ENCODE measurements around the gene IRF2BP1.

The IRF2BP1 gene

DNA sequence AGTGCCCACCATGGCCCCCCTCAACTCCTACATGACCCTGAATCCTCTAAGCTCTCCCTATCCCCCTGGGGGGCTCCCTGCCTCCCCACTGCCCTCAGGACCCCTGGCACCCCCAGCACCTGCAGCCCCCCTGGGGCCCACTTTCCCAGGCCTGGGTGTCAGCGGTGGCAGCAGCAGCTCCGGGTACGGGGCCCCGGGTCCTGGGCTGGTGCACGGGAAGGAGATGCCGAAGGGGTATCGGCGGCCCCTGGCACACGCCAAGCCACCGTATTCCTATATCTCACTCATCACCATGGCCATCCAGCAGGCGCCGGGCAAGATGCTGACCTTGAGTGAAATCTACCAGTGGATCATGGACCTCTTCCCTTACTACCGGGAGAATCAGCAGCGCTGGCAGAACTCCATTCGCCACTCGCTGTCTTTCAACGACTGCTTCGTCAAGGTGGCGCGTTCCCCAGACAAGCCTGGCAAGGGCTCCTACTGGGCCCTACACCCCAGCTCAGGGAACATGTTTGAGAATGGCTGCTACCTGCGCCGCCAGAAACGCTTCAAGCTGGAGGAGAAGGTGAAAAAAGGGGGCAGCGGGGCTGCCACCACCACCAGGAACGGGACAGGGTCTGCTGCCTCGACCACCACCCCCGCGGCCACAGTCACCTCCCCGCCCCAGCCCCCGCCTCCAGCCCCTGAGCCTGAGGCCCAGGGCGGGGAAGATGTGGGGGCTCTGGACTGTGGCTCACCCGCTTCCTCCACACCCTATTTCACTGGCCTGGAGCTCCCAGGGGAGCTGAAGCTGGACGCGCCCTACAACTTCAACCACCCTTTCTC is 13.6 kb downstream of the IRF2BP1 start:
- TF ChIP-seq FOXP2 (optimal IDR thresholded peaks at IDR 0.05; ENCODE audit: borderline replicate concordance, extremely low read depth, extremely low read length, insufficient read depth), result no peak

DNA sequence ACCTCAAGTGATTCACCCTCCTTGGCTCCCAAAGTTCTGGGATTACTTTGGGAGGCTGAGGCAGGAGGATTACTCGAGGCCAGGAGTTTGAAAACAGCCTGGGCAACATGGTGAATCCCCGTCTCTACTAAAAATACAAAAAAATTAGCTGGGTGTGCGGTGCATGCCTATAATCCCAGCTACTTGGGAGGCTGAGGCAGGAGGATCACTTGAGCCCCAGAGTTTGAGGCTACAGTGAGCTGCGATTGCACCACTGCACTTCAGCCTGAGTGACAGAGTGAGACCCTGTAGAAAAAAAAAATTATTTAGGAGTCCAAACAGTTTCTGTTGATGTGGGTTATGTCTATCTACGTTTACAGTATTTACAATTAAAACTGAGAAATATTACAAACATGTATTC is 15.1 kb downstream of the IRF2BP1 start:
- TF ChIP-seq TAF1 (IDR thresholded peaks at IDR 0.05; ENCODE audit: borderline replicate concordance, insufficient read depth, low read length) (no peak), FOXP2 (optimal IDR thresholded peaks at IDR 0.05; ENCODE audit: borderline replicate concordance, extremely low read depth, extremely low read length, insufficient read depth) (no peak), SIN3A (IDR thresholded peaks at IDR 0.05; ENCODE audit: borderline replicate concordance, insufficient read depth, low read length) (no peak), POLR2AphosphoS5 (IDR thresholded peaks at IDR 0.05; ENCODE audit: low read depth, low read length) (no peak)
- TF ChIP-seq, protein P1, sequence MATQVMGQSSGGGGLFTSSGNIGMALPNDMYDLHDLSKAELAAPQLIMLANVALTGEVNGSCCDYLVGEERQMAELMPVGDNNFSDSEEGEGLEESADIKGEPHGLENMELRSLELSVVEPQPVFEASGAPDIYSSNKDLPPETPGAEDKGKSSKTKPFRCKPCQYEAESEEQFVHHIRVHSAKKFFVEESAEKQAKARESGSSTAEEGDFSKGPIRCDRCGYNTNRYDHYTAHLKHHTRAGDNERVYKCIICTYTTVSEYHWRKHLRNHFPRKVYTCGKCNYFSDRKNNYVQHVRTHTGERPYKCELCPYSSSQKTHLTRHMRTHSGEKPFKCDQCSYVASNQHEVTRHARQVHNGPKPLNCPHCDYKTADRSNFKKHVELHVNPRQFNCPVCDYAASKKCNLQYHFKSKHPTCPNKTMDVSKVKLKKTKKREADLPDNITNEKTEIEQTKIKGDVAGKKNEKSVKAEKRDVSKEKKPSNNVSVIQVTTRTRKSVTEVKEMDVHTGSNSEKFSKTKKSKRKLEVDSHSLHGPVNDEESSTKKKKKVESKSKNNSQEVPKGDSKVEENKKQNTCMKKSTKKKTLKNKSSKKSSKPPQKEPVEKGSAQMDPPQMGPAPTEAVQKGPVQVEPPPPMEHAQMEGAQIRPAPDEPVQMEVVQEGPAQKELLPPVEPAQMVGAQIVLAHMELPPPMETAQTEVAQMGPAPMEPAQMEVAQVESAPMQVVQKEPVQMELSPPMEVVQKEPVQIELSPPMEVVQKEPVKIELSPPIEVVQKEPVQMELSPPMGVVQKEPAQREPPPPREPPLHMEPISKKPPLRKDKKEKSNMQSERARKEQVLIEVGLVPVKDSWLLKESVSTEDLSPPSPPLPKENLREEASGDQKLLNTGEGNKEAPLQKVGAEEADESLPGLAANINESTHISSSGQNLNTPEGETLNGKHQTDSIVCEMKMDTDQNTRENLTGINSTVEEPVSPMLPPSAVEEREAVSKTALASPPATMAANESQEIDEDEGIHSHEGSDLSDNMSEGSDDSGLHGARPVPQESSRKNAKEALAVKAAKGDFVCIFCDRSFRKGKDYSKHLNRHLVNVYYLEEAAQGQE (IDR thresholded peaks at IDR 0.05; ENCODE audit: insufficient read depth in 1 of 2, low read depth in 2 of 2, low read length in 2 of 2), result no peak

DNA sequence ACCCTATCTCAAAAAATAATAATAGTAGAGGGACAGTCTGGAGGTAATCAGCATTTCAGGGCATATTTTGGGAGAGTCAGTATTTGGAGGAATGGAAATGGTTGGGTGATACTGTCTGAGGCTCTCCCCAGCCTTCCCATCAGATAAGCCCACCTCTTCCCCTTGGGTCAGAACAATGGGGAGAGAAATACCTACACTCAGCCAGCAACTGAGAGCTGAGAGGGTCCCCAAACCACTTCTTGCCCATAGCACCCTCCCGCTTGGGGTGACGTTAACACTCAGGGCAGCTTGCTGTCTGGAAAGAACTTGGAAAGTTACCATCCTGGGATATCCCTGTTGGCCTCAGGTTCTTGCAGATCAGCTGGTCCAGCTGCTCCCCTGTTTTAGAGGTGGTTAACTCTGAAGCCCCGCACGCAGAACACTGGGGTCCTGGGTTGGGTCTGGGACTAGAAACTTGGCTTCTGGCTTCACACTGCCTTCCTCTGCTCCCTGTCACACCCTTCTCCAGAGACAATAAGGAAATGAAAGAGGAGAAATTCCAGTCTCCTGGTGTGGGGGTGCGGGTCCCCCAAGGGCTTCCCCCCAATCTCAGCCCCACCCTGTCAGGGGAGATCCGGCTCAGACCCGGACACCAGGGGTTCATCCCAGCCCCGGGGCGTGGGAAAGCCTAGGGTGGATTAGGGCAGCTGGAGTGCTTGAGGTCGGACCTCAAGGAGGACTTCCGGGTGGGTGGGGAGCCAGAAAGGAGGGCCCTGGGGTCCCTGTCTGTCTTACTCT is 19.4 kb downstream of the IRF2BP1 start:
- TF ChIP-seq, protein P1 (IDR thresholded peaks at IDR 0.05; ENCODE audit: insufficient read depth in 1 of 2, low read depth in 2 of 2, low read length in 2 of 2), result no peak
- TF ChIP-seq POLR2AphosphoS5 (IDR thresholded peaks at IDR 0.05; ENCODE audit: low read depth, low read length), result no peak
- no peak for TF ChIP-seq SIN3A (IDR thresholded peaks at IDR 0.05; ENCODE audit: borderline replicate concordance, insufficient read depth, low read length)
- TF ChIP-seq FOXP2 (optimal IDR thresholded peaks at IDR 0.05; ENCODE audit: borderline replicate concordance, extremely low read depth, extremely low read length, insufficient read depth), result no peak
- TF ChIP-seq TAF1 (IDR thresholded peaks at IDR 0.05; ENCODE audit: borderline replicate concordance, insufficient read depth, low read length), result no peak

DNA sequence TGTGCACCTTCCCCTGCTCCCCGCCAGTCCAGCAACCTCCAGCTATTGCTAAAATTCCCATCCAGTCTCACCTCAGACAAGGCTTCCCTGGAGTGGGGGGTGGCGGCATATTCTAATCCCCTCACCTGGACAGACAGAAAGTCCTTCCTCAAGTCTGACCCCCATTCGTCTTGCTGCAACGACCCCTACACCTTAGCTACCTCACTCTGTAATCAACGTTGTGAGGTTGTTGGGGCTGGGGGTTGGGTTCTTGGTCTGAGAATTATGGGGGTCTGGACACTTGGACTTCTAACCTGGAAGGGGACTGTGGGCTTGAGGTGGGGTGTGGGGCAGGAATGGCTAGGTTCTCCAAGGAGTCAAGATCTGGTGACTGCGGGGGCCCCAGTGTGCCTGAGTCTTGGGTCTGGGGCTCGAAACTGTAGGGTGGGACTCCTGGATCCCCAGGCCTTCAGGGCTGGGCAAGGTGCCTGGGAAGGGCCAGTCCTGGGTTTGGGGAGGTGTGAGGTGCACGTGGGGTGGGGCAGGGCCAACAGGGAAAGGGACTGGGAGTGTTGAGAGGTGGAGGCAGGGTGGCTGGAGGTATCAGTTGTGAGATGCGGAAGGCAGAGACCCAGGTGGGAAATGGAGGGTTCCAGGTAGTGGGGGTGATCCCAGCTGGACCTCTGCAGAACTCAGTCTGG is 20.5 kb downstream of the IRF2BP1 start:
- TF ChIP-seq SIN3A (IDR thresholded peaks at IDR 0.05; ENCODE audit: borderline replicate concordance, insufficient read depth, low read length), result no peak
- TF ChIP-seq, protein P1 (IDR thresholded peaks at IDR 0.05; ENCODE audit: insufficient read depth in 1 of 2, low read depth in 2 of 2, low read length in 2 of 2), result no peak
- no peak for TF ChIP-seq POLR2AphosphoS5 (IDR thresholded peaks at IDR 0.05; ENCODE audit: low read depth, low read length)
- TF ChIP-seq TAF1 (IDR thresholded peaks at IDR 0.05; ENCODE audit: borderline replicate concordance, insufficient read depth, low read length), result no peak
- no peak for TF ChIP-seq FOXP2 (optimal IDR thresholded peaks at IDR 0.05; ENCODE audit: borderline replicate concordance, extremely low read depth, extremely low read length, insufficient read depth)

DNA sequence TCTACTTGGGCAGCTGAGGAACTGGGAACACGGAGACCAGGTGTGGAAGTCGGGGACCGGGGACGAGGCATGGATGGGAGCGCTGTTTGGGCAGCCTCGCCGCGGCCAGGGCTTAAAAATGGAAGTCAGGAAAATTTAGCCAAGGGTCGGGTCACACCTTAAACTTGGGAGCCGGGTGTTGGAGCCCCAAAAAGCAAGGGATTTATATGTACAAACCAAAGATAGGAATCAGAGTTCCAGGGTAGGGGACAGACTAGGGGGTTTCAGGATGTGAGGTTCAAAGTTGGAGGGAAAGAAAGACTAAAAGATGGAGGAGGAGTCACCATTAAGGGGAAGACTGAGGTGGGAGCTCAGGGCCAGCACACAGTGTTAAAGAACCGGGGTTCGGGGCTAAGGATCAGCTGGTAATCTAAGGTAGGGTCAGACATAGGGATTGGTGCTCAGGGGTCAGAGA is 21.3 kb downstream of the IRF2BP1 start:
- TF ChIP-seq SIN3A (IDR thresholded peaks at IDR 0.05; ENCODE audit: borderline replicate concordance, insufficient read depth, low read length) (no peak), TAF1 (IDR thresholded peaks at IDR 0.05; ENCODE audit: borderline replicate concordance, insufficient read depth, low read length) (no peak), POLR2AphosphoS5 (IDR thresholded peaks at IDR 0.05; ENCODE audit: low read depth, low read length) (no peak), FOXP2 (optimal IDR thresholded peaks at IDR 0.05; ENCODE audit: borderline replicate concordance, extremely low read depth, extremely low read length, insufficient read depth) (no peak)
- TF ChIP-seq, protein P1 (IDR thresholded peaks at IDR 0.05; ENCODE audit: insufficient read depth in 1 of 2, low read depth in 2 of 2, low read length in 2 of 2), result no peak
